ENCODE measurements around the gene MKX. TPM values are rescaled to one million over a fixed set of nuclear protein-coding genes. Genes with fewer than 3 reads are reported as not detected.
A peak's percentile ranks its signal among the peaks of the same experiment; 100 is the strongest.

Gene MKX
- polyA plus RNA-seq, 6 donors from 2014 or later = not detected

DNA sequence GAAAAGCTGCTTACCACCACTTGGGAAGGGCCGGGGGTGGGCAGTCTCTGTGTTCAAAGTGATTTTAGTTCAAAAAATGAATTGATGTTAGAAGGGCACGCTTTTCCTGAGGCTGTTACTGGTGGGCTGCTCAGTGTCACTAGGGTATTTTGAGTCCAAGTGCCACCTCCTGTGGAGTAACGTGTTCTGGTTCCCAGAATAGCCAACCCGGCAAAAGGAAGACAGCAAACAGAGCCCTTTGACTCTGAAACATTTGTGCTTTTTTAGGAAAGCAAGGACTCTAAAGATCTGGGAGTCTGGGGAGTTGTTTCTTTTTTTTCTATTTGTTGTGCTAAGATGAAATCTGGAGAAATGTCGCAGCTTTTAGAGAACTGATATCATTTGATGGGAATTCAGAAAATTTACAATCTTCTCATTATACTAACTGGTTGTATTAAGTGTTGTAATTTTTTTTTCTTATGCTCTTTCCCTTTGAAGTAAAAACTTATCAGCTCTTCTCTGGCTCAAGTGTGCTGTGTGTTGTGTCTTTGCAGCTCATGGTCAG is 66.2 kb downstream of the MKX start:
- Mint-ChIP-seq H3K36me3 (no peaks in the 10 kb centered on the region), H3K4me1 (no peaks in the 10 kb centered on the region), H3K4me3 (no peak overlapping the region), H3K9me3 (no peaks in the 10 kb centered on the region), H3K27me3 (peaks cover 0 to 3% (median 0%) of the 10 kb centered on the region in 3 donors), H3K27ac (no peak overlapping the region)
- ATAC-seq (ENCODE audit: low read depth in 2 of 2) (no peak), DNase-seq (no peak)

DNA sequence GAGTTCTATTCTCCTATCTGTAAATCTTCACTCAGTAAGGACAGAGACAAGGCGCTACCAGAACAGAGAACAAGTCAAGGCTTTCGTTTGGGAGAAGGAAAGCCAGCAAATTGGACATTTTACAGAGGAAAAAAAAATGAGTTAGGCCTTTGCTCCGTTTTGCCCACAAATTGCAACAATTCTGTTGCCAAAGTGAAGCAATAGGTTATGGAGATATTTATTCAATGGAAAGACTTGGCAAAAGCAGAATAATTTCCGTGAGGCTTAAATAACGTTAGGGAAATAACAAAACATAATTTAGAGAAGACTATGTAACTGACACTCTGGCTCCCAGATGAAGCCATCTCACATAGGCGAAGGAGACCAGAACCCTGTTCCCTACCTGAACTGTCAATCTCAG is 67.5 kb downstream of the MKX start:
- ATAC-seq (ENCODE audit: low read depth in 2 of 2) (no peak), DNase-seq (no peak)
- H3K27ac Mint-ChIP-seq = no peak overlapping the region
- H3K27me3 Mint-ChIP-seq = peaks cover 0 to 3% (median 0%) of the 10 kb centered on the region in 3 donors
- H3K4me1 Mint-ChIP-seq = no peaks in the 10 kb centered on the region
- H3K4me3 Mint-ChIP-seq = no peak overlapping the region
- no peaks in the 10 kb centered on the region for H3K36me3 Mint-ChIP-seq
- no peaks in the 10 kb centered on the region for H3K9me3 Mint-ChIP-seq

DNA sequence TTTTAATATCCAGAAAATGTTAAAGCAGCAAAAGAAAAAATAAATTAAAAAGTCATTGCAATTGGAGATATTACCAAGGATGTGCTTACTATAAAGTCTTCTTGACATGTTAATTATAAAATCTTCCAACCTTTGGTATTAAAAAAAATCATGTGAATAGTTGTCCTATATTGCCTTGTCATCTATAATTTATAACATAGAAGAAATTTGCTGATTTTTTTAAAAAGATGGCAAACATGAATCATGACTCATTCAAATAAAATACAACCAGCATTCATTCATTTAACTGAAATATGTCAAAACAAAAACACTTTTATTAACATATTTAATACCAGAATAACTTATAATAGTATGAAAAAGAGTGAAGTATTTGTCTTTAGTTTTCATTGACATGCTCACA is 72.6 kb downstream of the MKX start:
- Mint-ChIP-seq H3K4me1 (no peaks in the 10 kb centered on the region), H3K4me3 (no peak overlapping the region), H3K9me3 (no peaks in the 10 kb centered on the region), H3K27me3 (no peaks in the 10 kb centered on the region), H3K36me3 (no peaks in the 10 kb centered on the region), H3K27ac (no peak overlapping the region)
- no peak for DNase-seq
- no peak for ATAC-seq (ENCODE audit: low read depth in 2 of 2)

DNA sequence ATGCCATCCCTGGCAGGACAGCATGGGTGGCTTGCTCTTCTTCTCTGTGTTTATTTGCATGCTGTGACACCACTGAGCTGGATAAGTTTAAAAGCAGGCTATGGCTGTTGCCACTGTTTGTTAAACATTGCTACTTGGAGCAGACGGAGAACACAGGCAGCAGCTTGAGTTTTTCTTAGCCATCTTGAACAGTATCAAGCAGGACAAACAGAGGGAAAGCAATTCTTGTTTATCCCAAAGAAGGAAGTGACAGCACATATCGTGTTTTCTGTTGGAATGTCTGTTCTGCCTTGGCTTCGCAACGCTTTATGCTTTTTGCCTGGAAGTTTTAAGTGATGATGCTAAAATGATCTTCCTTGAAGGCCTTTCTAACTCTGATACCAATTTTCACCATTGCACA is 73.8 kb downstream of the MKX start:
- Mint-ChIP-seq H3K9me3 (no peaks in the 10 kb centered on the region), H3K27me3 (no peaks in the 10 kb centered on the region), H3K4me1 (no peaks in the 10 kb centered on the region), H3K36me3 (no peaks in the 10 kb centered on the region), H3K4me3 (no peak overlapping the region), H3K27ac (peak overlapping the region in 1 of 6 donors; percentile 1)
- DNase-seq = no peak
- ATAC-seq (ENCODE audit: low read depth in 2 of 2) = no peak

DNA sequence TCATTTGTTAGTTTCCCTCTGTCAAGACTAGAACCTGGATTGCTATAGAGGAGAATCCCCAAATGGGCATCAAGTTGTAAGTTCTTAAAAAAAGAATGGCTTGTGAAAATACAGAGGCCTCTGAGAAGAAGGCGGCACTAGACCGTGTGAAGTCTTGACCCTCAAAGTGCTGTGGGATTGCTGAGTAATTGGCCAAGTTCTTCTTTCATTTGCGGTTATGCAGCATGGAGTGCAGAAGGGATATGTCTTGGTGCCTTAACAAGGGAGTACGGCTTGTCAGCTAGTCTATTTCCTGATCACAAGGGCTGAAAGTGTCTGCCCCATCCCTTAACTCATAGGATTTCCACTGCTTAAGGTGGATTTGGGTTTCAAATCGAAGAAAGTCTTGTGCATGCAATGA is 81.2 kb downstream of the MKX start:
- ATAC-seq (ENCODE audit: low read depth in 2 of 2) = no peak
- Mint-ChIP-seq H3K4me1 (no peaks in the 10 kb centered on the region), H3K36me3 (no peaks in the 10 kb centered on the region), H3K4me3 (no peak overlapping the region), H3K9me3 (peaks cover 0 to 3% (median 0%) of the 10 kb centered on the region in 7 donors), H3K27ac (no peak overlapping the region), H3K27me3 (peaks cover 12 to 31% (median 13%) of the 10 kb centered on the region in 3 donors)
- no peak for DNase-seq

DNA sequence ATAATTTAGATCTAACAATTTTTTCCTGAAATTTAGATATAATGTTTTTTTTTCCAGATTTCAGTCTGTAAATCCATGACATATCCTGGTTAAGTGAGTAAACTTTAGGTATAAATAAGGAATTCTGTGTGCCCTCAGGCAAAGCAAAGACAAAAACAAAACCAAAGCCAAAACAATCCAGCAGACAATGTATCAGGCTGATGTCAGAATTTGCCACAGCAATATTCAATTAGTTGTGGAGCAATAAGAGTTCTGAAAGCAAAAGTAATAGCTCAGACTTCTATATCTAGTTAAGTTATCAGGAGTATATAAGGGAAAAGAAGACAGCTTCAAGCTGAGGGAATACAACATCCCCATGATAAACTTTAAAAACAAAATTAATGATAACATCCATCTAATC is 82.0 kb downstream of the MKX start:
- peaks cover 12 to 31% (median 13%) of the 10 kb centered on the region in 3 donors for H3K27me3 Mint-ChIP-seq
- DNase-seq (no peak), ATAC-seq (ENCODE audit: low read depth in 2 of 2) (no peak)
- H3K4me3 Mint-ChIP-seq = no peak overlapping the region
- H3K36me3 Mint-ChIP-seq = no peaks in the 10 kb centered on the region
- no peak overlapping the region for H3K27ac Mint-ChIP-seq
- H3K4me1 Mint-ChIP-seq = no peaks in the 10 kb centered on the region
- H3K9me3 Mint-ChIP-seq = peaks cover 0 to 3% (median 0%) of the 10 kb centered on the region in 7 donors

DNA sequence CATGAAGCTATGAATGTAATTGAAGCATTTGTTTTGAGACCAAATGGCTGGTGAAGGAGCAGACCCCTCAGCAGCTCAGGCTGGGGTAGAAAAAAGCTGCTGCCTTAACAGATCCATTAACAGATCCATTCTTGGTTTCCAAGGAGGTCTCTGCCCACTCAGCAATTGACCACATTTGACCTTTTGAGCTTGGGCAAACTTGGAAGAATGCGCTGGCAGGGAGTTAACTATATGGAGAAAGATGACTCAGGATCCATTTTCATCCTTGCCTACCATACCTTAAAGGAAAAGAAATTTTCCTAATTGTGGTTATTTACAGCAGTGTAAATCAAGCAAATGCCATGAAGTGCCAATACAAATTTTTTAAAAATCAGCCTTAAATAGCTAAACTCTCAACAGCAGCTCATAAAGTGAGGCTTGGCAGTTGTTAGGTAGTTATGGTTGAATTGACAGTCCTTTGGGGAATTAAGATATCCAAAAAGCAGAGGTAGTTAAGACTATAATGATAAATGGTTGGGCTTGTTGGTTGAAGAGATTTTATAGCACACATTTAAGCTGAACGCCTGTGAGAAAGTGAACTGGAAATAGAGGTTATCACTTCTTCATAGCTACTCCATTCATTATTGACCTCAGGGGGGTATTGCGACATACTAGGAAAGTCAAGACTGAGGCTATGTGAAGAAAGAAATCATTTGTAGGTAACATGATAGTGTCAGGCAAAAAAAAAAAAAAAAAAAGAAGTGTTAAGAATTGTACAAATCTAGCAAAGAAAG is 83.9 kb downstream of the MKX start:
- ATAC-seq (ENCODE audit: low read depth in 2 of 2) (no peak), DNase-seq (no peak)
- Mint-ChIP-seq H3K4me3 (no peak overlapping the region), H3K27ac (no peak overlapping the region), H3K27me3 (peaks cover 13 to 40% (median 16%) of the 10 kb centered on the region in 3 donors), H3K9me3 (peaks cover 0 to 2% (median 0%) of the 10 kb centered on the region in 7 donors), H3K36me3 (no peaks in the 10 kb centered on the region), H3K4me1 (peaks cover 0 to 1% (median 0%) of the 10 kb centered on the region in 3 donors)

DNA sequence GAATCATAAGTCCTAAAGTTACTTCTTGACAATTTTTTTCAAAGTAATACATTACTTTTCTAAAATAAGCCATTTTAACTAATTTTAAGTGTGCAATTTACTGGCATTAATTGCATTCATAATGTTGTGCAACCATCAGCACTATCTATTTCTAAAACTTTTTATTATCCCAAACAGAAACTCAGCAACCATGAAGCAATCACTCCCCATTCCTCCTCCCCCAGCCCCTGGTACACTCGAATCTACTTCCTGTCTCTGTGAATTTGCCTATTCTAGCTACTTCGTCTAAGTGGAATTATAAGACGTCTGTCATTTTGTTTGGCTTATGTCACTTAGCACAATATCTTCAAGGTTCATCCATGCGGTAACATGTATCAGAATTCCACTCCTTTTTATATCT is 84.9 kb downstream of the MKX start:
- Mint-ChIP-seq H3K4me3 (no peak overlapping the region), H3K27me3 (peaks cover 13 to 35% (median 16%) of the 10 kb centered on the region in 3 donors), H3K27ac (no peak overlapping the region), H3K36me3 (no peaks in the 10 kb centered on the region), H3K4me1 (peaks cover 0 to 3% (median 0%) of the 10 kb centered on the region in 3 donors), H3K9me3 (peaks cover 0 to 4% (median 0%) of the 10 kb centered on the region in 7 donors)
- no peak for ATAC-seq (ENCODE audit: low read depth in 2 of 2)
- DNase-seq = no peak

DNA sequence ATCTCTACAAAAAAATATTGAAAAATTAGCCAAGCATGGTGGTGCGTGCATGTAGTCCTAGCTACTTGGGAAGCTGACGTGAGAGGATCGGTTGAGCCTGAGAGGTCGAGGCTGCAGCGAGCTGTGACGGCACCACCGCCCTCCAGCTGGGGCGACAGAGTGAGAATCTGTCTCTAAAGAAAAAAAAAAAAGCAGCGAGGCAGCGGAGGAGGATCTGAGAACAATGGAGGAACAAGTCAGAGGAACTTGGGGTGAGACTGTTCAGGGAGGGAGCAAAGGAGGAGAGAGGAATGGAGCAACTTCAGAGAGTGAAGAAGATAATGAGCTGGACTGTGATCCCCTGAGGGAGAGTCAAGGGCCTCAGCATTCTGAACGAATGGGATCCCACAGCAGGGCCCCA is 85.4 kb downstream of the MKX start:
- Mint-ChIP-seq H3K27ac (no peak overlapping the region), H3K9me3 (peaks cover 0 to 4% (median 0%) of the 10 kb centered on the region in 7 donors), H3K4me1 (peaks cover 0 to 3% (median 0%) of the 10 kb centered on the region in 3 donors), H3K4me3 (no peak overlapping the region), H3K27me3 (peaks cover 13 to 31% (median 16%) of the 10 kb centered on the region in 3 donors), H3K36me3 (no peaks in the 10 kb centered on the region)
- DNase-seq (no peak), ATAC-seq (ENCODE audit: low read depth in 2 of 2) (no peak)

DNA sequence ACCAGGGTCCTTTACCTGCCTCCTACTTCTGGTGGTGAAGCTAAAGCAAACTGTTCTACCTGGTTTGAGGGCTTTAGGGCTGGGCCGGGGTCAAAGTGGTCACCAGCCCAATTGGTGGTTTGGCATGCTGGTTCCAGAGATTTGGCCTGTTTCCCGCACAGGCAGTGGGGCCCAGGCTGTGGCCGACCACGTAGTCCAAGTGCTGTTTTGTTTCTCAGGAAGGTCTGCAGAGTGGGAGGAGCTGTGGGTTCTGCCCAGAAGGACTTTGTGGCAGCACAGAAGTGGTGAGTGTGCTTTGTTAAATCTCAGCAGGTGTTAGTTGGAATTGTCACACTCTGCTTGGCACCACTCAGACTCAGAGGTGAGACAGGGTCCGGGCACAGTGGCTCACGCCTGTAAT is 85.8 kb downstream of the MKX start:
- H3K27me3 Mint-ChIP-seq = peaks cover 13 to 29% (median 16%) of the 10 kb centered on the region in 3 donors
- ATAC-seq (ENCODE audit: low read depth in 2 of 2) = no peak
- H3K36me3 Mint-ChIP-seq = no peaks in the 10 kb centered on the region
- peaks cover 0 to 3% (median 0%) of the 10 kb centered on the region in 3 donors for H3K4me1 Mint-ChIP-seq
- DNase-seq = no peak
- peak overlapping the region in 1 of 6 donors; percentile 44 for H3K27ac Mint-ChIP-seq
- peak overlapping the region in 1 of 8 donors; percentile 5 for H3K4me3 Mint-ChIP-seq
- H3K9me3 Mint-ChIP-seq = peaks cover 0 to 4% (median 0%) of the 10 kb centered on the region in 7 donors

DNA sequence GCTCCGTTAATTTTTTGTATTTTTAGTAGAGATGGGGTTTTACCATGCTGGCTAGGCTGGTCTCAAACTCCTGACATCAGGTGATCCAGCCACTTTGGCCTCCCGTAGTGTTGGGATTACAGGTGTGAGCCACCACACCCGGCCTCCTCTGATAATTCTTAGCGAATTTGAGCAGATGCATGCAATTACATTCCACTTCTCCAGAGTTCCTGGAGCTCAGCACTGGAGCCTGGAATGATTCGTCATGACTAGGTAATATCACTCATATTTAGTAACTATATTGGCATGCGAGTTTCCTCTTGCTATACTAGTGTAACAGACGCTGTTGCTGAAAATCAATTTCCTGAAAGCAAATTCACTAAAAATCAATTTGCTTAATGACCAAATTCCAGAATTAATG is 86.8 kb downstream of the MKX start:
- no peak overlapping the region for H3K4me3 Mint-ChIP-seq
- no peak for ATAC-seq (ENCODE audit: low read depth in 2 of 2)
- no peaks in the 10 kb centered on the region for H3K36me3 Mint-ChIP-seq
- H3K27me3 Mint-ChIP-seq = peaks cover 13 to 22% (median 16%) of the 10 kb centered on the region in 3 donors
- DNase-seq = no peak
- peaks cover 0 to 3% (median 0%) of the 10 kb centered on the region in 3 donors for H3K4me1 Mint-ChIP-seq
- H3K9me3 Mint-ChIP-seq = peaks cover 0 to 4% (median 0%) of the 10 kb centered on the region in 7 donors
- no peak overlapping the region for H3K27ac Mint-ChIP-seq

DNA sequence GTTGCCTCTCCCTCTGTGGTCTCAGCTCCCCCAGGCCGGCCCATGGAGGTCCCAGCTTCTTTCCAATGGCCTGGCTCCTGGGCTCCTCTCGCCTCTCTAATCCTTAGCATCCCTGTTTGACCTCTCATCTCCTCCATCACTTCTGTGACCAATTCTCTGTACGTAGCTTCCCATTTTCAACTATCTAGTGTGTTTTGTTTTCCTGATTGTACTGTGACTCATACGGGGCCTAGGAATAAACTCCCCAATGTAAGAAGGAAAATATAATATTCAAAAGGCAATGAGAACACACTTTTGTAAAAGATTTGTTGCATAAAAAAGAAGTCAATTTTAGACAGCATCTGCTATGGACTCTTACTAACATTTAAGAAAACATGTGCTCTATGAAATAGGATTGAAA is 90.3 kb downstream of the MKX start:
- no peak for DNase-seq
- Mint-ChIP-seq H3K4me3 (no peak overlapping the region), H3K27ac (peak overlapping the region in 1 of 6 donors; percentile 84), H3K4me1 (peaks cover 0 to 3% (median 0%) of the 10 kb centered on the region in 3 donors), H3K9me3 (peaks cover 0 to 4% (median 0%) of the 10 kb centered on the region in 7 donors), H3K27me3 (peaks cover 4 to 30% (median 14%) of the 10 kb centered on the region in 3 donors), H3K36me3 (no peaks in the 10 kb centered on the region)
- no peak for ATAC-seq (ENCODE audit: low read depth in 2 of 2)

DNA sequence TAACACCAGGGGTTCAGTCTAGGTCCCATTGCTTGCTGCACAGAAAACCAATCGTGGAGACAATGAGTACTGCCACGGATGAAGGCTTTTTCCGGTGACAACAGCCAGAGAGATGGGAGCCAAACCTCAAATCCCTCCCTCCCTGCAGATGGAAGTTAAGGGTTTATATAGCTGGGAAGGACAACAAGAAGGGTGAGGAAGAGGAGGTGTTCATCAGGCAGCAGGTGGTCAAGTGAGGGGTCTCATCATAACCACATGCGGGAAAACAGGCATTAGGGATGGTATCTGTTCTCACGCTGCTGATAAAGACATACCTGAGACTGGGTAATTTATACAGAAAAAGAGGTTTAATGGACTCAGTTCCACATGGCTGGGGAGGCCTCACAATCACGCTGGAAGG is 91.3 kb downstream of the MKX start:
- no peaks in the 10 kb centered on the region for H3K36me3 Mint-ChIP-seq
- DNase-seq (no peak), ATAC-seq (ENCODE audit: low read depth in 2 of 2) (no peak)
- peaks cover 0 to 3% (median 0%) of the 10 kb centered on the region in 3 donors for H3K4me1 Mint-ChIP-seq
- no peak overlapping the region for H3K4me3 Mint-ChIP-seq
- peaks cover 4 to 33% (median 16%) of the 10 kb centered on the region in 3 donors for H3K27me3 Mint-ChIP-seq
- H3K9me3 Mint-ChIP-seq = peaks cover 0 to 4% (median 0%) of the 10 kb centered on the region in 7 donors
- H3K27ac Mint-ChIP-seq = no peak overlapping the region

DNA sequence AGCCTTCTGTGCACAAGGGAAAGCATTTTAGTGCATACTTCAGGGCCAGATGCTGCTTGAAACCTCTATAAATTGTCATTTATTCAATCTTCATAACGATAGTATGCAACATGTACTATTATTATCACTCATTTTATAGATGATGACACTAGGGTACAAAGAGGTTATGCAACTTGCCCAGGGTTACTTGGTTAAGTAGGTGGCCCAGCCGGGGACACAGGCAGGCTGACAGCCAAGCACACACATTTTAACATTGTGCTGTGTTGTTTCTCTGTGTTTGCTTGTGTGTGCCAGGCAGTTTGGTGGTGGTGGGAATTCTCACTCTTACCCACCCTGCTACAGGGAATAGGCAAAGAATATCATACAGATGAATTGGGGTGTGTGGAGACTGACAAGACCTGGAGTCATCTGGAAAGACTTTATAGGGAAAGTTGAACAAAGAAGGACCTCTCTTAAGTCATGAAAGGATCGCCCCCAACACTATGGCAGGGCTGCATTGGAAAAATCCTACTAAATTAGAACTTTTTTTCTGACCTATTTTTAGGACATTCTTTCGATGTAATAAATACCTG is 98.9 kb downstream of the MKX start:
- no peaks in the 10 kb centered on the region for H3K36me3 Mint-ChIP-seq
- H3K27me3 Mint-ChIP-seq = peaks cover 10 to 34% (median 30%) of the 10 kb centered on the region in 3 donors
- peaks cover 0 to 12% (median 8%) of the 10 kb centered on the region in 7 donors for H3K9me3 Mint-ChIP-seq
- no peak overlapping the region for H3K4me3 Mint-ChIP-seq
- ATAC-seq (ENCODE audit: low read depth in 2 of 2) (no peak), DNase-seq (no peak)
- H3K4me1 Mint-ChIP-seq = no peaks in the 10 kb centered on the region
- peak overlapping the region in 1 of 6 donors; percentile 31 for H3K27ac Mint-ChIP-seq

Measured in naive B cell (primary cell).